Keratinocyte (primary cell): ENCODE results near the gene SURF1. TPM values are rescaled to one million over a fixed set of nuclear protein-coding genes. Genes with fewer than 3 reads are reported as not detected.
A peak's percentile ranks its signal among the peaks of the same experiment; 100 is the strongest.

Experiments
- DNase-seq: peaks from one replicate; pipeline ENCODE4 v3.0.0-alpha.2; 2011; ENCODE audit warnings: low read depth, missing footprints, low spot score
- FAIRE-seq: peaks from 2 replicates; lab custom pipeline; 2011; peaks lifted over from hg19 to GRCh38; lab: Jason Lieb, UNC
- H2AFZ ChIP-seq: 2 replicates; pipeline ENCODE4 v1.6.0; 2012; ENCODE audit warnings: low read length, control low read depth, inconsistent platforms; ENCODE audit not compliant: control insufficient read depth
- H3K27ac ChIP-seq: 2 replicates; pipeline ENCODE4 v1.5.1; 2011; ENCODE audit warnings: low read length; ENCODE audit not compliant: control insufficient read depth, insufficient read depth
- H3K27me3 ChIP-seq: 3 replicates; pipeline ENCODE4 v1.6.0; 2011; ENCODE audit warnings: low read length; ENCODE audit not compliant: control insufficient read depth, insufficient read depth; ENCODE audit errors: extremely low read depth
- H3K36me3 ChIP-seq, 2 experiments: 2 replicates in 1 of 2; 3 replicates in 1 of 2; pipeline ENCODE4 v1.5.1; 2011; ENCODE audit warnings: low read length in 2 of 2, mild to moderate bottlenecking in 1 of 2; ENCODE audit not compliant: control insufficient read depth in 2 of 2, insufficient read depth in 2 of 2; ENCODE audit errors: extremely low read depth in 1 of 2
- H3K4me1 ChIP-seq: 3 replicates; pipeline ENCODE4 v1.5.1; 2011; ENCODE audit warnings: low read length; ENCODE audit not compliant: control insufficient read depth, insufficient read depth; ENCODE audit errors: extremely low read depth
- H3K4me2 ChIP-seq: 3 replicates; pipeline ENCODE4 v1.6.0; 2011; ENCODE audit warnings: low read depth, low read length; ENCODE audit not compliant: control insufficient read depth, insufficient read depth; ENCODE audit errors: extremely low read depth
- H3K4me3 ChIP-seq, 3 experiments: fragments of 200-600 bp in 1 of 3; sonication (generic) in 1 of 3; 2 replicates in 2 of 3; 3 replicates in 1 of 3; pipeline ENCODE4 v1.5.1; 2011 to 2016; ENCODE audit warnings: low read length in 3 of 3, mild to moderate bottlenecking in 3 of 3, control low read depth in 2 of 3, inconsistent platforms in 1 of 3, low read depth in 1 of 3, mixed read lengths in 1 of 3, mixed run types in 1 of 3, moderate library complexity in 1 of 3; ENCODE audit not compliant: control insufficient read depth in 2 of 3, insufficient read depth in 2 of 3; ENCODE audit errors: extremely low read depth in 1 of 3
- H3K79me2 ChIP-seq: 2 replicates; pipeline ENCODE4 v1.6.0; 2012; ENCODE audit warnings: low read length; ENCODE audit not compliant: control insufficient read depth, insufficient read depth
- H3K9ac ChIP-seq: 3 replicates; pipeline ENCODE4 v1.6.0; 2011; ENCODE audit warnings: low read length; ENCODE audit not compliant: control insufficient read depth, insufficient read depth; ENCODE audit errors: extremely low read depth
- H3K9me1 ChIP-seq: 3 replicates; pipeline ENCODE4 v1.6.0; 2011; ENCODE audit warnings: low read length; ENCODE audit not compliant: control insufficient read depth, insufficient read depth; ENCODE audit errors: extremely low read depth
- H3K9me3 ChIP-seq: 2 replicates; pipeline ENCODE4 v1.5.1; 2012; ENCODE audit warnings: low read depth, low read length; ENCODE audit not compliant: control insufficient read depth
- H4K20me1 ChIP-seq: 3 replicates; pipeline ENCODE4 v1.6.0; 2011; ENCODE audit warnings: low read length; ENCODE audit not compliant: control insufficient read depth, insufficient read depth; ENCODE audit errors: extremely low read depth
- EZH2 ChIP-seq: IDR thresholded peaks from one replicate; pipeline ENCODE4 v1.6.1; 2012; ENCODE audit warnings: inconsistent platforms, mild to moderate bottlenecking, low read length, moderate library complexity
- dilution Hi-C: fragments of 300-500 bp; cut with MboI; formaldehyde crosslinking; loops from one replicate; pipeline ENCODE4 v1.7.0; 2020; ENCODE audit warnings: low sequenced_read_pairs; ENCODE audit not compliant: extremely low pct_ligation_motif_present
- polyA plus RNA-seq, 5 experiments: library from polyadenylated mRNA; depleted of rRNA in 3 of 5; stranded (reverse) in 3 of 5; stranded (forward) in 1 of 5; unstranded in 1 of 5; fragments of >200 nt; gene quantifications; 1 replicate in 1 of 5; 2 replicates in 3 of 5; 3 replicates in 1 of 5; pipeline versions ENCODE4 v1.2.1 to v1.2.3, GENCODE V29; 2011 to 2012; ENCODE audit warnings: missing spikeins in 2 of 5, low read depth in 1 of 5, low replicate concordance in 1 of 5
- TF ChIP-seq, protein P1 (sequence below), 3 experiments: IDR thresholded peaks in 1 of 3; conservative IDR thresholded peaks in 1 of 3; optimal IDR thresholded peaks in 1 of 3; 2 replicates in 2 of 3; 3 replicates in 1 of 3; pipeline versions ENCODE3 to v1.5.1; 2011; ENCODE audit warnings: low read length in 3 of 3, mild to moderate bottlenecking in 3 of 3, moderate library complexity in 2 of 3, control low read depth in 1 of 3, inconsistent platforms in 1 of 3; ENCODE audit not compliant: insufficient read depth in 2 of 3; ENCODE audit errors: extremely low read depth in 1 of 3

SURF1 gene
- polyA plus RNA-seq, 1 donor (not counting 4 experiments of a cell fraction or from before 2014, with no cell fraction given), result 31.1 TPM

DNA sequence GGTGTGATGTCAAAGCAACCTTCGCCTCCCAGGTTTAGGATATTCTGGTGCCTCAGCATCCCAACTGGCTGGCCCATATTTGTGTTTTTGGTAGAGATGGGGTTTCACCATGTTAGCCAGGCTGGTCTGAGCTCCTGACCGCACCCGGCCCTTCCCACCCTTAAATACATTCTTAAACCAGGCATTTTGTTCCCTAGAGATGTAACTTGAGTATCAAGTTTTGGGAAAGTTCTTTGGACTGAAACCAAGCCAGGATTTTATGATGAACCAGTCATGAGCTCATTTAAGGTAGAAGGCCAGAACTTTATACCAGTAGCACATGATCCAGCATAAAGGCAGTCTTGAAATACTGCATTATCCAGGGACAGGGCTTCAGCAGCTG lies 4.8 kb downstream of the SURF1 start:
- peaks cover 32 to 36% of the 10 kb centered on the region in 2 experiments for H3K36me3 ChIP-seq

DNA sequence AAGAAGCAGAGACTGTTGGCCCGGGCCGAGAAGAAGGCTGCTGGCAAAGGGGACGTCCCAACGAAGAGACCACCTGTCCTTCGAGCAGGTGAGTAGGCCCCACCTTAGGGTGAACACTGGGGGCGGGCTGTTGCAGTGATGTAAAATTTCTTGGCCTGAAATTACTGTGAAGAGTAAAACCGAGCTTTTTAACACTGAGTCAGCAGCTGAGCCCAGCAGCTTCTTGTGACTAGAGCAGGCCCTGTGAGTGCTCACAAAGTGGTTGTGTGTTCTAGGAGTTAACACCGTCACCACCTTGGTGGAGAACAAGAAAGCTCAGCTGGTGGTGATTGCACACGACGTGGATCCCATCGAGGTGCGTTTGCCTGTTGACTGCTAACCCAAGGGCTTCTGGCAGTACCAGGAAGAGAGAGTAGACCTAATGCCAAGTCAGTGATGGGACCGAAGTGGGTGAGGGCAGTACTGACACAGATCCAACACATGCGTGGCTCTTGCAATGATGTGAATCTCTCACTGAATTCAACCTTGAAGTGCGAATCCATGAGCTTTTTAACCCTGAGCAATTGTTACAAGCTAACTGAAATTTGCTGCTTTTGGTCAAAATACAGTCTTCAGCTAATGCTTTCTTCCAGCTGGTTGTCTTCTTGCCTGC lies 6.2 kb downstream of the SURF1 start:
- Histone ChIP-seq H3K27me3 (no peaks in the 10 kb centered on the region), H3K9me1 (no peaks in the 10 kb centered on the region), H3K9ac (peak overlapping the region; percentile 97), H3K9me3 (no peaks in the 10 kb centered on the region), H3K79me2 (peaks cover 50% of the 10 kb centered on the region), H3K36me3 (peaks cover 41 to 43% of the 10 kb centered on the region in 2 experiments), H2AFZ (no peak overlapping the region), H3K4me3 (peak overlapping the region; percentile 86 to 92 (median 92)), H3K4me1 (peaks cover 22% of the 10 kb centered on the region), H4K20me1 (peaks cover 13% of the 10 kb centered on the region), H3K4me2 (peak overlapping the region; percentile 97), H3K27ac (no peak overlapping the region)
- TF ChIP-seq EZH2, result no peak
- TF ChIP-seq, protein P1, sequence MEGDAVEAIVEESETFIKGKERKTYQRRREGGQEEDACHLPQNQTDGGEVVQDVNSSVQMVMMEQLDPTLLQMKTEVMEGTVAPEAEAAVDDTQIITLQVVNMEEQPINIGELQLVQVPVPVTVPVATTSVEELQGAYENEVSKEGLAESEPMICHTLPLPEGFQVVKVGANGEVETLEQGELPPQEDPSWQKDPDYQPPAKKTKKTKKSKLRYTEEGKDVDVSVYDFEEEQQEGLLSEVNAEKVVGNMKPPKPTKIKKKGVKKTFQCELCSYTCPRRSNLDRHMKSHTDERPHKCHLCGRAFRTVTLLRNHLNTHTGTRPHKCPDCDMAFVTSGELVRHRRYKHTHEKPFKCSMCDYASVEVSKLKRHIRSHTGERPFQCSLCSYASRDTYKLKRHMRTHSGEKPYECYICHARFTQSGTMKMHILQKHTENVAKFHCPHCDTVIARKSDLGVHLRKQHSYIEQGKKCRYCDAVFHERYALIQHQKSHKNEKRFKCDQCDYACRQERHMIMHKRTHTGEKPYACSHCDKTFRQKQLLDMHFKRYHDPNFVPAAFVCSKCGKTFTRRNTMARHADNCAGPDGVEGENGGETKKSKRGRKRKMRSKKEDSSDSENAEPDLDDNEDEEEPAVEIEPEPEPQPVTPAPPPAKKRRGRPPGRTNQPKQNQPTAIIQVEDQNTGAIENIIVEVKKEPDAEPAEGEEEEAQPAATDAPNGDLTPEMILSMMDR (optimal IDR thresholded peaks at IDR 0.05 in 1 of 3, IDR thresholded peaks at IDR 0.05 in 1 of 3, conservative IDR thresholded peaks at IDR 0.05 in 1 of 3; ENCODE audit: extremely low read depth in 1 of 3, insufficient read depth in 2 of 3, low read length in 3 of 3), result no peak
- DNase-seq (no peak), FAIRE-seq (no peak)
- dilution Hi-C loops, result no loop called here

More for the DNA sequence above, 4.8 kb downstream of the SURF1 start:
- no peaks in the 10 kb centered on the region for H3K9me1 ChIP-seq
- H3K27me3 ChIP-seq, result no peaks in the 10 kb centered on the region
- no peak overlapping the region for H3K4me3 ChIP-seq
- no peaks in the 10 kb centered on the region for H3K9me3 ChIP-seq
- FAIRE-seq (no peak), DNase-seq (no peak)
- dilution Hi-C loops, result no loop called here
- H3K4me2 ChIP-seq, result no peak overlapping the region
- H4K20me1 ChIP-seq, result peaks cover 10% of the 10 kb centered on the region
- H3K4me1 ChIP-seq, result peaks cover 26% of the 10 kb centered on the region
- H2AFZ ChIP-seq, result no peak overlapping the region
- H3K27ac ChIP-seq, result no peak overlapping the region
- H3K79me2 ChIP-seq, result peaks cover 41% of the 10 kb centered on the region
- no peak for TF ChIP-seq EZH2
- TF ChIP-seq, protein P1 (optimal IDR thresholded peaks at IDR 0.05 in 1 of 3, IDR thresholded peaks at IDR 0.05 in 1 of 3, conservative IDR thresholded peaks at IDR 0.05 in 1 of 3; ENCODE audit: extremely low read depth in 1 of 3, insufficient read depth in 2 of 3, low read length in 3 of 3), result no peak
- H3K9ac ChIP-seq, result no peak overlapping the region
